Pulmonary artery endothelial cell (primary cell): Measurements from ENCODE around the gene TK1. TPM values are rescaled to one million over a fixed set of nuclear protein-coding genes. Genes with fewer than 3 reads are reported as not detected.

Source experiments
- DNase-seq: peaks from one replicate; pipeline ENCODE4 v3.0.0-alpha.2; 2011; ENCODE audit warnings: low read depth, low spot score
- total RNA-seq: library from RNA; depleted of rRNA; stranded (reverse); fragments of >200 nt; gene quantifications from 2 replicates; pipeline ENCODE4 v1.2.3, GENCODE V29; 2014

Gene TK1
- total RNA-seq, 1 donor from 2014 or later = 108 TPM

- DNase-seq = no peak
Observed at GRCh38 chr17:78133971-78134898, 52.6 kb downstream of the TK1 start.

- DNase-seq = no peak
Observed at GRCh38 chr17:78133179-78133951, 53.5 kb downstream of the TK1 start.

GRCh38 chr17:78132767-78133178, 54.1 kb downstream of the TK1 start:
- DNase-seq = no peak

- DNase-seq = no peak
Observed at GRCh38 chr17:78132084-78132676, 54.7 kb downstream of the TK1 start.

GRCh38 chr17:78131172-78132083, 55.4 kb downstream of the TK1 start:
- no peak for DNase-seq

- no peak for DNase-seq
Observed at GRCh38 chr17:78130437-78131101, 56.3 kb downstream of the TK1 start, which contains the start of gene TMC8. TMC8 (plus strand) TSS chr17:78130771; CDS start chr17:78131589, 818 bp downstream.

- no peak for DNase-seq
Observed at GRCh38 chr17:78130090-78130436, 56.8 kb downstream of the TK1 start.

GRCh38 chr17:78129351-78130089, 57.3 kb downstream of the TK1 start:
- DNase-seq = no peak

GRCh38 chr17:78128551-78129350, 58.1 kb downstream of the TK1 start, which contains the start of gene TMC6:
TMC6 (minus strand) TSS chr17:78128755; CDS start chr17:78126832, 1,923 bp downstream.
- no peak for DNase-seq

GRCh38 chr17:78127888-78128550, 58.8 kb downstream of the TK1 start:
- no peak for DNase-seq

GRCh38 chr17:78127239-78127887, 59.5 kb downstream of the TK1 start:
- no peak for DNase-seq

GRCh38 chr17:78126895-78127238, 60.0 kb downstream of the TK1 start:
- no peak for DNase-seq

- DNase-seq = no peak
Observed at GRCh38 chr17:78125976-78126894, 60.6 kb downstream of the TK1 start.

- DNase-seq = no peak
Observed at GRCh38 chr17:78125138-78125913, 61.5 kb downstream of the TK1 start.

GRCh38 chr17:78124836-78125137, 62.1 kb downstream of the TK1 start:
- no peak for DNase-seq
